Astrocyte (in vitro differentiated cells and primary cell): Measurements from ENCODE around the gene SOX1. TPM values are rescaled to one million over a fixed set of nuclear protein-coding genes. Genes with fewer than 3 reads are reported as not detected.
A peak's percentile ranks its signal among the peaks of the same experiment; 100 is the strongest.

Experiments used
- DNase-seq: peaks from one replicate; pipeline ENCODE4 v3.0.0-alpha.2; 2010; ENCODE audit warnings: low read depth
- FAIRE-seq: peaks from 2 replicates; lab custom pipeline; 2011; peaks lifted over from hg19 to GRCh38; lab: Jason Lieb, UNC
- H2AFZ ChIP-seq: 2 replicates; pipeline ENCODE4 v1.6.0; 2012; ENCODE audit warnings: low read depth, low read length, inconsistent platforms
- H3K27ac ChIP-seq: 2 replicates; pipeline ENCODE4 v1.5.1; 2011; ENCODE audit warnings: low read depth, low read length, inconsistent platforms
- H3K27me3 ChIP-seq: 2 replicates; pipeline ENCODE4 v1.6.0; 2011; ENCODE audit warnings: low read length, inconsistent platforms; ENCODE audit not compliant: insufficient read depth
- H3K36me3 ChIP-seq: 2 replicates; pipeline ENCODE4 v1.5.1; 2011; ENCODE audit warnings: low read length, inconsistent platforms; ENCODE audit not compliant: insufficient read depth
- H3K4me1 ChIP-seq: 2 replicates; pipeline ENCODE4 v1.5.1; 2011; ENCODE audit warnings: low read length, inconsistent platforms; ENCODE audit not compliant: insufficient read depth
- H3K4me2 ChIP-seq: 2 replicates; pipeline ENCODE4 v1.6.0; 2012; ENCODE audit warnings: low read length, inconsistent platforms
- H3K4me3 ChIP-seq: 2 replicates; pipeline ENCODE4 v1.5.1; 2011; ENCODE audit warnings: low read depth, mild to moderate bottlenecking, low read length, inconsistent platforms; ENCODE audit not compliant: insufficient read depth
- H3K79me2 ChIP-seq: 2 replicates; pipeline ENCODE4 v1.6.0; 2012; ENCODE audit warnings: mild to moderate bottlenecking, low read length, inconsistent platforms; ENCODE audit not compliant: insufficient read depth
- H3K9ac ChIP-seq: 2 replicates; pipeline ENCODE4 v1.6.0; 2012; ENCODE audit warnings: mild to moderate bottlenecking, low read length, inconsistent platforms
- H3K9me3 ChIP-seq: 2 replicates; pipeline ENCODE4 v1.5.1; 2012; ENCODE audit warnings: low read depth, mild to moderate bottlenecking, low read length, inconsistent platforms; ENCODE audit not compliant: insufficient read depth
- H4K20me1 ChIP-seq: 2 replicates; pipeline ENCODE4 v1.6.0; 2012; ENCODE audit warnings: low read length, inconsistent platforms; ENCODE audit not compliant: insufficient read depth
- H3K27ac Mint-ChIP-seq: one replicate; pipeline ENCODE4 v1.8.0; 2021; ENCODE audit warnings: mild to moderate bottlenecking, mixed read lengths; ENCODE audit not compliant: unreplicated experiment
- H3K27me3 Mint-ChIP-seq: one replicate; pipeline ENCODE4 v1.8.0; 2021; ENCODE audit warnings: low read depth, mixed read lengths; ENCODE audit not compliant: unreplicated experiment
- H3K36me3 Mint-ChIP-seq: one replicate; pipeline ENCODE4 v1.8.0; 2021; ENCODE audit warnings: low read depth, mixed read lengths; ENCODE audit not compliant: unreplicated experiment
- H3K4me1 Mint-ChIP-seq: one replicate; pipeline ENCODE4 v1.8.0; 2021; ENCODE audit warnings: low read depth, mixed read lengths; ENCODE audit not compliant: unreplicated experiment
- H3K4me3 Mint-ChIP-seq: one replicate; pipeline ENCODE4 v1.8.0; 2021; ENCODE audit warnings: mild to moderate bottlenecking, moderate library complexity, mixed read lengths; ENCODE audit not compliant: unreplicated experiment
- H3K9me3 Mint-ChIP-seq: one replicate; pipeline ENCODE4 v1.8.0; 2021; ENCODE audit warnings: mild to moderate bottlenecking, mixed read lengths; ENCODE audit not compliant: unreplicated experiment
- CTCF ChIP-seq: IDR thresholded peaks from 2 replicates; pipeline ENCODE4 v1.5.1; 2011; ENCODE audit warnings: low read depth, mild to moderate bottlenecking, inconsistent platforms, low read length, moderate library complexity; ENCODE audit not compliant: insufficient read depth
- EZH2 ChIP-seq: IDR thresholded peaks from 2 replicates; pipeline ENCODE4 v1.6.1; 2012; ENCODE audit warnings: mild to moderate bottlenecking, low read length, inconsistent platforms; ENCODE audit not compliant: insufficient read depth
- total RNA-seq: library from RNA; stranded (reverse); gene quantifications from 2 replicates; pipeline ENCODE4 v1.2.1, GENCODE V29; 2021

The SOX1 gene
- total RNA-seq, 1 donor from 2014 or later = not detected

- Histone ChIP-seq H2AFZ (no peak overlapping the region), H3K9me3 (no peaks in the 10 kb centered on the region), H3K79me2 (no peaks in the 10 kb centered on the region), H3K4me3 (no peak overlapping the region), H3K27ac (no peak overlapping the region), H3K27me3 (peaks cover 69% of the 10 kb centered on the region), H4K20me1 (no peaks in the 10 kb centered on the region), H3K36me3 (no peaks in the 10 kb centered on the region), H3K9ac (no peak overlapping the region), H3K4me1 (no peaks in the 10 kb centered on the region), H3K4me2 (no peak overlapping the region)
- Mint-ChIP-seq H3K27me3 (peaks cover 79% of the 10 kb centered on the region), H3K36me3 (no peaks in the 10 kb centered on the region), H3K27ac (no peak overlapping the region), H3K4me1 (no peaks in the 10 kb centered on the region), H3K9me3 (peaks cover 24% of the 10 kb centered on the region), H3K4me3 (no peak overlapping the region)
- FAIRE-seq (no peak), DNase-seq (no peak)
- TF ChIP-seq CTCF (no peak), EZH2 (peak; percentile 52)
These were observed 6.0 kb upstream of the SOX1 start for GRCh38 chr13:112060899-112061366.

- Histone ChIP-seq H3K9ac (no peak overlapping the region), H3K36me3 (no peaks in the 10 kb centered on the region), H3K4me1 (no peaks in the 10 kb centered on the region), H3K4me3 (no peak overlapping the region), H4K20me1 (no peaks in the 10 kb centered on the region), H3K4me2 (no peak overlapping the region), H2AFZ (no peak overlapping the region), H3K27ac (no peak overlapping the region), H3K9me3 (no peaks in the 10 kb centered on the region), H3K79me2 (no peaks in the 10 kb centered on the region), H3K27me3 (peaks cover 70% of the 10 kb centered on the region)
- H3K9me3 Mint-ChIP-seq = peaks cover 24% of the 10 kb centered on the region
- TF ChIP-seq CTCF (no peak), EZH2 (peak; percentile 78)
- FAIRE-seq (no peak), DNase-seq (no peak)
- H3K4me3 Mint-ChIP-seq = no peak overlapping the region
- no peaks in the 10 kb centered on the region for H3K36me3 Mint-ChIP-seq
- H3K4me1 Mint-ChIP-seq = no peaks in the 10 kb centered on the region
- peaks cover 82% of the 10 kb centered on the region for H3K27me3 Mint-ChIP-seq
- H3K27ac Mint-ChIP-seq = no peak overlapping the region
These were observed 5.4 kb upstream of the SOX1 start for GRCh38 chr13:112061367-112062061.

GRCh38 chr13:112062072-112062567 is 4.8 kb upstream of the SOX1 start:
- H3K27ac ChIP-seq = no peak overlapping the region
- Mint-ChIP-seq H3K27me3 (peaks cover 78% of the 10 kb centered on the region), H3K27ac (peak overlapping the region; percentile 41), H3K36me3 (no peaks in the 10 kb centered on the region), H3K4me1 (no peaks in the 10 kb centered on the region), H3K9me3 (peaks cover 24% of the 10 kb centered on the region), H3K4me3 (no peak overlapping the region)
- H3K4me3 ChIP-seq = no peak overlapping the region
- TF ChIP-seq EZH2 = peak; percentile 4
- TF ChIP-seq CTCF = no peak
- no peaks in the 10 kb centered on the region for H3K36me3 ChIP-seq
- no peaks in the 10 kb centered on the region for H3K4me1 ChIP-seq
- H3K9ac ChIP-seq = no peak overlapping the region
- H3K4me2 ChIP-seq = no peak overlapping the region
- peaks cover 71% of the 10 kb centered on the region for H3K27me3 ChIP-seq
- no peaks in the 10 kb centered on the region for H3K79me2 ChIP-seq
- H2AFZ ChIP-seq = no peak overlapping the region
- H4K20me1 ChIP-seq = no peaks in the 10 kb centered on the region
- FAIRE-seq (no peak), DNase-seq (no peak)
- no peaks in the 10 kb centered on the region for H3K9me3 ChIP-seq
